Fibroblast of the aortic adventitia (primary cell): ENCODE results near the gene SELPLG. TPM values are rescaled to one million over a fixed set of nuclear protein-coding genes. Genes with fewer than 3 reads are reported as not detected.
"Not testable (repeated sequence)": the region's sequence is repeated elsewhere in the genome, so short reads cannot be mapped to it uniquely, and the experiment has no call there.

ENCODE experiments used
- DNase-seq: peaks from one replicate; pipeline ENCODE4 v3.0.0-alpha.2; 2010; ENCODE audit warnings: low read depth
- H3K4me3 ChIP-seq: 2 replicates; pipeline ENCODE4 v1.5.1; 2011; ENCODE audit warnings: low read depth, mild to moderate bottlenecking, control low read depth, low read length, moderate library complexity
- small RNA-seq: library from RNA; depleted of rRNA; stranded (forward); fragments of <200 nt; gene quantifications from one replicate; pipeline ENCODE3, GENCODE V24; 2012
- total RNA-seq: library from RNA; depleted of rRNA; stranded (reverse); fragments of >200 nt; gene quantifications from 2 replicates; pipeline ENCODE4 v1.2.3, GENCODE V29; 2012; ENCODE audit warnings: low replicate concordance
- TF ChIP-seq, protein P1 (sequence below): IDR thresholded peaks from 2 replicates; pipeline ENCODE4 v1.5.1; 2011; ENCODE audit warnings: mild to moderate bottlenecking, low read length, control low read depth, inconsistent platforms; ENCODE audit not compliant: insufficient read depth

Gene SELPLG
- total RNA-seq, 1 donor = 1.5 TPM

DNA sequence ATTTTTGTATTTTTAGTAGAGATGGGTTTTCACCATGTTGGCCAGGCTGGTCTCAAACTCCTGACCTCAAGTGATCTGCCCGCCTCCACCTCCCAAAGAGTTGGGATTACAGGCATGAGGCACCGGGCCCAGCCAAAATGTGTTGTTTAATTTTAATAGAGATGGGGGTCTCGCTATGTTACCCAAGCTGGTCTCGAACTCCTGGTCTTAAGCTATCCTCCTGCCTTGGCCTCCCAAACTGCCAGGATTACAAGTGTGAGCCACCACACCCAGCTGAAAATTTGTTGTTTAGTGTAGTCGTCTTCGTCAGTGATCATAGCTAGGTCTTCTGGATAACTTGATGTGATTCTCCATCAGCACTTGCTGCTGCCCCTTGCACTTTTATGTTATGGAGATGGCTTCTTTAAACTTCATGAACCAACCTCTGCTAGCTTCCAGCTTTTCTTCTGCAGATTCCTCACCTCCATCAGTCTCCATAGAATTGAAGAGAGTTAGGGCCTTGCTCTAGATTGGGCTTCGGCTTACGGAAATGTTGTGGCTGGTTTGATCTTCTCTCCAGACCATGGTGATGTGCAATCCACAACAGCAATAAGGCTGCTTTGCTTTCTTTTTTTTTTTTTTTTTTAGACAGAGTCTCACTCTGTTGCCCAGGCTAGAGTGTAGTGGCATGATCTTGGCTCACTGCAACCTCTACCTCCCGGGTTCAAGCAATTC lies 58.3 kb downstream of the SELPLG start:
- DNase-seq = peak; percentile 61
- TF ChIP-seq, protein P1, sequence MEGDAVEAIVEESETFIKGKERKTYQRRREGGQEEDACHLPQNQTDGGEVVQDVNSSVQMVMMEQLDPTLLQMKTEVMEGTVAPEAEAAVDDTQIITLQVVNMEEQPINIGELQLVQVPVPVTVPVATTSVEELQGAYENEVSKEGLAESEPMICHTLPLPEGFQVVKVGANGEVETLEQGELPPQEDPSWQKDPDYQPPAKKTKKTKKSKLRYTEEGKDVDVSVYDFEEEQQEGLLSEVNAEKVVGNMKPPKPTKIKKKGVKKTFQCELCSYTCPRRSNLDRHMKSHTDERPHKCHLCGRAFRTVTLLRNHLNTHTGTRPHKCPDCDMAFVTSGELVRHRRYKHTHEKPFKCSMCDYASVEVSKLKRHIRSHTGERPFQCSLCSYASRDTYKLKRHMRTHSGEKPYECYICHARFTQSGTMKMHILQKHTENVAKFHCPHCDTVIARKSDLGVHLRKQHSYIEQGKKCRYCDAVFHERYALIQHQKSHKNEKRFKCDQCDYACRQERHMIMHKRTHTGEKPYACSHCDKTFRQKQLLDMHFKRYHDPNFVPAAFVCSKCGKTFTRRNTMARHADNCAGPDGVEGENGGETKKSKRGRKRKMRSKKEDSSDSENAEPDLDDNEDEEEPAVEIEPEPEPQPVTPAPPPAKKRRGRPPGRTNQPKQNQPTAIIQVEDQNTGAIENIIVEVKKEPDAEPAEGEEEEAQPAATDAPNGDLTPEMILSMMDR = no peak
- no peak overlapping the region for H3K4me3 ChIP-seq

DNA sequence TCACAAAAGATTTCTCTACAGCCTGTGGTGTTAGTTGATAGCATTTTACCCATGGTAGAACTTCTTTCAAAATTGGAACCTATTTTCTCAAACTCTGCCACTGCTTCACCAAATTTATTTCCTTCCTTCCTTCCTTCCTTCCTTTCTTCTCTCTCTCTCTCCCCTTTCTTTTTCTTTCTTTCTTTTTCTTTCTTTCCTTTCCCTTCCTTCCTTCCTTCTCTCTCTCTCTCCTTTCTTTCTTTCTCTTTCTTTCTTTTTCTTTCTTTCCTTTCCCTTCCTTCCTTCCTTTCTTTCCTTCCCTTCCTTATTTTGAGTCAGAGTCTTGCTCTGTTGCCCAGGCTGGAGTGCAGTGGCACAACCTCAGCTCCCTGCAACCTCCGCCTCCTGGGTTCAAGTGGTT lies 59.4 kb downstream of the SELPLG start:
- DNase-seq, H3K4me3 ChIP-seq: not testable (repeated sequence)

DNA sequence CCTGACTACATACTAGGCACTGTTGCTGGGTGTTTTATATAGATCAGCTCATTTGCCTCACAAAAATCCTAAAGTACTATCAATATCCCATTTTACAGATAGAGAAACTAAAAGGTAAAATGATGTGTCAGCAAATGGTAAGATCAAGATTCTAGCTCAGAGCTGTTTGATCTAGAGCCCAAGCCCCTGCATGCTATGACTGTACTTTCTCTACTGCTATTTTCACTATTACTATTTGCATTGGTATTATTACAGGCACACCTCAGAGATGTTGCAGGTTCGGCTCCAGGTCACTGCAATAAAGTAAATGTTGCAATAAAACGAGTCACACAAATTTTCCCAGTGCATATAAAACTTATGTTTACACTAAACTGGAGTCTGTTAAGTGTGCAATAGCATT lies 60.4 kb downstream of the SELPLG start:
- DNase-seq = no peak
- TF ChIP-seq, protein P1 = no peak
- no peak overlapping the region for H3K4me3 ChIP-seq

DNA sequence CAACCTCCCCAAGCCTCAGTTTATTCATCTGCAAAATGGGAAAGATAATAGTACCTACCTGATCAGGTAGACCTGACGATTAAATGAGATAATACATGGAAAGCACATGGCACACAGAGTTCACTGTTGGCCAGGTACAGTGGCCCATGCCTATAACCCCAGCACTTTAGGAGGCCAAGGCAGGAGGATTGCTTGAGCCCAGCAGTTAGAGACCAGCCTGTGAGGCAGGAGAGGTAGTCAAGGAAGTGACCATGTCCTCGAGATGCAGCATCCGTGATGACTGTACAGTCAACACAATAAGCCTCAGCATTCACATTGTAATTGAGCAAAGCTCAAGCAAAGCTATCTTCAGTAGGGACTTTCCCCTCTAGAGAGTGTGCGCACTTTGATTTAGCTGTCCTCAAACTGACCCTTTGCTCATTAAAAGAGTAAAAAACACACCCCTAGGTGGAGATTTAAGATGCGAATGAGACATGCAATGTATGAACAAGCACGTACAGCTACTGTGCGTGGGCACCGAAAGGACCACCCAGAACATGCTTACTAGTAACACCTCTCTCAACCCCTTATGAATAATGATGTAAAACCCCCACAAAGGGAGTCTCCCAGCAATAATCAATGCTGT lies 61.4 kb downstream of the SELPLG start:
- TF ChIP-seq, protein P1 = no peak
- no peak overlapping the region for H3K4me3 ChIP-seq
- no peak for DNase-seq

Small RNAs within 50 kb of the gene (small RNA-seq; reads per million reads assigned to genes)
- gene RNU7-169P = not detected

Other genes with a start within 250 kb of the SELPLG start
- gene FICD, start 118.6 kb downstream of the SELPLG start, total RNA-seq = 7.6 and 11.6 TPM in 2 replicates
- 46.6 and 105 TPM in 2 replicates for gene SART3, start 72.7 kb downstream of the SELPLG start, total RNA-seq
- gene ISCU, start 71.3 kb downstream of the SELPLG start, total RNA-seq = 136 TPM in 2 replicates
- gene TMEM119, start 35.8 kb downstream of the SELPLG start, total RNA-seq = 58.4 and 164 TPM in 2 replicates
- gene CORO1C, start 97.6 kb upstream of the SELPLG start, total RNA-seq = 202 and 234 TPM in 2 replicates
- 8.7 and 31.6 TPM in 2 replicates for gene SSH1, start 223.7 kb upstream of the SELPLG start, total RNA-seq
- gene DAO, start 246.2 kb upstream of the SELPLG start, total RNA-seq = not detected in 2 replicates